Activated CD4-positive, alpha-beta T cell treated with anti-CD3 and anti-CD28 coated beads, Interleukin-2, amount 10 ng/mL, durations not matched to agents 24 days and 14 days (primary cell): ENCODE data around the gene RBSN. TPM values are rescaled to one million over a fixed set of nuclear protein-coding genes. Genes with fewer than 3 reads are reported as not detected.

Source experiments
- DNase-seq: peaks from one replicate; pipeline ENCODE4 v3.0.0; 2022
- H3K27ac Mint-ChIP-seq: one replicate; pipeline ENCODE4 v1.8.0; 2022; ENCODE audit warnings: mild to moderate bottlenecking, mixed read lengths
- H3K27me3 Mint-ChIP-seq: one replicate; pipeline ENCODE4 v1.8.0; 2022; ENCODE audit warnings: mixed read lengths
- H3K36me3 Mint-ChIP-seq: one replicate; pipeline ENCODE4 v1.8.0; 2022; ENCODE audit warnings: low read depth, mild to moderate bottlenecking, mixed read lengths
- H3K4me1 Mint-ChIP-seq: one replicate; pipeline ENCODE4 v1.8.0; 2021; ENCODE audit warnings: mixed read lengths
- H3K4me3 Mint-ChIP-seq: one replicate; pipeline ENCODE4 v1.8.0; 2022; ENCODE audit warnings: mild to moderate bottlenecking, moderate library complexity, mixed read lengths
- H3K9me3 Mint-ChIP-seq: one replicate; pipeline ENCODE4 v1.8.0; 2021; ENCODE audit warnings: mixed read lengths
- intact Hi-C: fragments of 100-400 bp; cut with micrococcal nuclease; formaldehyde crosslinking; loops from one replicate; pipeline ENCODE4 v1.15.1; 2023
- total RNA-seq: library from RNA; stranded (reverse); gene quantifications from 2 replicates; pipeline ENCODE4 v1.2.3, GENCODE V29; 2022

The RBSN gene
- total RNA-seq, 1 donor from 2014 or later = 15.0 TPM

GRCh38 chr3:15063656-15064286, 35.2 kb downstream of the RBSN start:
- Mint-ChIP-seq H3K4me3 (peak overlapping the region; percentile 98), H3K4me1 (peaks cover 15% of the 10 kb centered on the region), H3K9me3 (no peaks in the 10 kb centered on the region), H3K27ac (peak overlapping the region; percentile 97), H3K36me3 (peaks cover 16% of the 10 kb centered on the region), H3K27me3 (no peaks in the 10 kb centered on the region)
- DNase-seq = no peak
- intact Hi-C loops = loop anchor here (2.0 to 10.0 kb wide), 3 partner anchors 13 to 537 kb away; partner anchors contain the start of genes BTD, CCDC174 and HACL1

GRCh38 chr3:15063238-15063637, 35.7 kb downstream of the RBSN start:
- intact Hi-C loops = loop anchor here (10.0 kb wide), 1 partner anchor 408 kb away; the partner anchor contains the start of gene CCDC174
- Mint-ChIP-seq H3K27ac (peak overlapping the region; percentile 37), H3K36me3 (peaks cover 21% of the 10 kb centered on the region), H3K9me3 (no peaks in the 10 kb centered on the region), H3K27me3 (no peaks in the 10 kb centered on the region), H3K4me1 (peaks cover 18% of the 10 kb centered on the region), H3K4me3 (peak overlapping the region; percentile 98)
- DNase-seq = no peak

- peaks cover 47% of the 10 kb centered on the region for H3K36me3 Mint-ChIP-seq
- no peak for DNase-seq
- no peak overlapping the region for H3K27ac Mint-ChIP-seq
- no peaks in the 10 kb centered on the region for H3K9me3 Mint-ChIP-seq
- H3K4me1 Mint-ChIP-seq = peaks cover 25% of the 10 kb centered on the region
- no peaks in the 10 kb centered on the region for H3K27me3 Mint-ChIP-seq
- H3K4me3 Mint-ChIP-seq = no peak overlapping the region
- intact Hi-C loops = loop anchor here (10.0 kb wide), 1 partner anchor 405 kb away; the partner anchor contains the start of gene CCDC174
These were observed 38.9 kb downstream of the RBSN start for GRCh38 chr3:15060029-15060428.

- Mint-ChIP-seq H3K4me1 (peaks cover 23% of the 10 kb centered on the region), H3K27me3 (no peaks in the 10 kb centered on the region), H3K4me3 (no peak overlapping the region), H3K9me3 (no peaks in the 10 kb centered on the region), H3K36me3 (peaks cover 56% of the 10 kb centered on the region), H3K27ac (peak overlapping the region; percentile 72)
- no peak for DNase-seq
- intact Hi-C loops = loop anchor here (5.0 kb wide), 1 partner anchor 130 kb away; no protein-coding TSS in a partner anchor
These were observed 42.1 kb downstream of the RBSN start for GRCh38 chr3:15056676-15057404.

GRCh38 chr3:15055019-15055557, 43.9 kb downstream of the RBSN start:
- Mint-ChIP-seq H3K27ac (peak overlapping the region; percentile 81), H3K36me3 (peaks cover 64% of the 10 kb centered on the region), H3K9me3 (no peaks in the 10 kb centered on the region), H3K4me3 (peak overlapping the region; percentile 48), H3K4me1 (peaks cover 23% of the 10 kb centered on the region), H3K27me3 (no peaks in the 10 kb centered on the region)
- intact Hi-C loops = loop anchor here (1.0 to 5.0 kb wide), 2 partner anchors 10 to 128 kb away; partner anchors contain the start of gene MRPS25
- peak; percentile 78 for DNase-seq

GRCh38 chr3:15053541-15053940, 45.4 kb downstream of the RBSN start:
- intact Hi-C loops = no loop called here
- no peaks in the 10 kb centered on the region for H3K27me3 Mint-ChIP-seq
- H3K36me3 Mint-ChIP-seq = peaks cover 67% of the 10 kb centered on the region
- no peak overlapping the region for H3K27ac Mint-ChIP-seq
- no peak for DNase-seq
- H3K4me1 Mint-ChIP-seq = peaks cover 22% of the 10 kb centered on the region
- no peak overlapping the region for H3K4me3 Mint-ChIP-seq
- H3K9me3 Mint-ChIP-seq = no peaks in the 10 kb centered on the region

- Mint-ChIP-seq H3K36me3 (peaks cover 63% of the 10 kb centered on the region), H3K4me1 (peaks cover 21% of the 10 kb centered on the region), H3K4me3 (no peak overlapping the region), H3K27ac (no peak overlapping the region), H3K9me3 (no peaks in the 10 kb centered on the region), H3K27me3 (no peaks in the 10 kb centered on the region)
- no peak for DNase-seq
- intact Hi-C loops = no loop called here
These were observed 46.4 kb downstream of the RBSN start for GRCh38 chr3:15052335-15053242.

- DNase-seq = peak; percentile 82
- H3K9me3 Mint-ChIP-seq = no peaks in the 10 kb centered on the region
- H3K36me3 Mint-ChIP-seq = peaks cover 60% of the 10 kb centered on the region
- no peaks in the 10 kb centered on the region for H3K27me3 Mint-ChIP-seq
- peaks cover 21% of the 10 kb centered on the region for H3K4me1 Mint-ChIP-seq
- H3K27ac Mint-ChIP-seq = no peak overlapping the region
- H3K4me3 Mint-ChIP-seq = no peak overlapping the region
- intact Hi-C loops = loop anchor here (2.0 kb wide), 1 partner anchor 13 kb away; the partner anchor contains the start of gene MRPS25
These were observed 47.4 kb downstream of the RBSN start for GRCh38 chr3:15051531-15051930.

GRCh38 chr3:15050405-15051092, 48.4 kb downstream of the RBSN start:
- H3K4me1 Mint-ChIP-seq = peaks cover 21% of the 10 kb centered on the region
- no peak overlapping the region for H3K4me3 Mint-ChIP-seq
- peak overlapping the region; percentile 9 for H3K27ac Mint-ChIP-seq
- intact Hi-C loops = loop anchor here (2.0 kb wide), 1 partner anchor 14 kb away; the partner anchor contains the start of gene MRPS25
- H3K9me3 Mint-ChIP-seq = no peaks in the 10 kb centered on the region
- H3K36me3 Mint-ChIP-seq = peaks cover 59% of the 10 kb centered on the region
- DNase-seq = no peak
- no peaks in the 10 kb centered on the region for H3K27me3 Mint-ChIP-seq

- no peaks in the 10 kb centered on the region for H3K9me3 Mint-ChIP-seq
- intact Hi-C loops = no loop called here
- H3K4me3 Mint-ChIP-seq = no peak overlapping the region
- peaks cover 61% of the 10 kb centered on the region for H3K36me3 Mint-ChIP-seq
- H3K27me3 Mint-ChIP-seq = no peaks in the 10 kb centered on the region
- H3K4me1 Mint-ChIP-seq = peaks cover 18% of the 10 kb centered on the region
- no peak for DNase-seq
- H3K27ac Mint-ChIP-seq = no peak overlapping the region
These were observed 49.4 kb downstream of the RBSN start for GRCh38 chr3:15049584-15049983.

GRCh38 chr3:15045667-15046066, 53.3 kb downstream of the RBSN start:
- peaks cover 25% of the 10 kb centered on the region for H3K4me1 Mint-ChIP-seq
- DNase-seq = no peak
- H3K27me3 Mint-ChIP-seq = no peaks in the 10 kb centered on the region
- no peak overlapping the region for H3K27ac Mint-ChIP-seq
- no peaks in the 10 kb centered on the region for H3K9me3 Mint-ChIP-seq
- intact Hi-C loops = no loop called here
- H3K4me3 Mint-ChIP-seq = no peak overlapping the region
- peaks cover 75% of the 10 kb centered on the region for H3K36me3 Mint-ChIP-seq

- H3K4me1 Mint-ChIP-seq = peaks cover 25% of the 10 kb centered on the region
- peaks cover 66% of the 10 kb centered on the region for H3K36me3 Mint-ChIP-seq
- no peaks in the 10 kb centered on the region for H3K27me3 Mint-ChIP-seq
- intact Hi-C loops = no loop called here
- no peaks in the 10 kb centered on the region for H3K9me3 Mint-ChIP-seq
- no peak for DNase-seq
- no peak overlapping the region for H3K4me3 Mint-ChIP-seq
- peak overlapping the region; percentile 61 for H3K27ac Mint-ChIP-seq
These were observed 54.6 kb downstream of the RBSN start for GRCh38 chr3:15044326-15044725.
